NCI-H2227 treated with DMSO at 0.1 percent for 48 hours (cell line): ENCODE measurements around the gene ARHGAP28.
"Not testable (repeated sequence)": the region's sequence is repeated elsewhere in the genome, so short reads cannot be mapped to it uniquely, and the experiment has no call there.

Experiments
- DNase-seq: peaks from one replicate; lab custom pipeline; 2025; lab: John Stamatoyannopoulos, UW

Gene ARHGAP28

DNA sequence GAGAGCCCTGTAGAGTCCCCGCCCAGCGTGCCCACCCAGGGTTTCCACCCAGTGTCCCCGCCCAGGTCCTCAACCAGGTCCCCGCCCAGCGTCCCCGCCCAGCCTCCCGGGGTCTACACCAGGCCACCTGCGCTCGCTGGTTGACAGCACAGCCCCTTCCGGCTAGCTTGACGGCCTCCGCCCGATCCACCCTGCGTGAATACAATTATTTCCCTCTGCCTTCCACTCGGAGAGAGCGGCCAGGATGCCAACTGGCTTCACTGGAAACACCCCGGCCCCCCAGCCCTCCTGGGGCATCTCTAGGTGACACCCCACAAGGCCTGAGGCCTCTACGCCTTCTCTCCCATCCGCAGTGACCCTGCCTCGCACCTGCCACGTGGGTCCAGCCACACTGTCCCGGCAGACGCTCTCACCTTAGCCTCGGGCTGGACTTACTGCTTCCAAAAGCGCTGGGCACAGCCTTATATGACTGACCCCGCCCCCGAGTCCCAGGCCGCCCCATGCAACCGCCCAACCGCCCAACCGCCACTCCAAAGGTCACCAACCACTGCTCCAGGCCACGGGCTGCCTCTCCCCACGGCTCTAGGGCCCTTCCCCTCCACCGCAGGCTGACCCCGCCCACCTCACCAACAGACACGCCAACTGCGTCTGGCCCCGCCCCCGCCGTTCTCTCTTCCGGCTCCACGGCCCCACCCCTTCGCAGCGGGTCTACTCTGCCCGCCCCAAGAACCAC is 200.0 kb downstream of the ARHGAP28 start:
- DNase-seq = peak; percentile 52

DNA sequence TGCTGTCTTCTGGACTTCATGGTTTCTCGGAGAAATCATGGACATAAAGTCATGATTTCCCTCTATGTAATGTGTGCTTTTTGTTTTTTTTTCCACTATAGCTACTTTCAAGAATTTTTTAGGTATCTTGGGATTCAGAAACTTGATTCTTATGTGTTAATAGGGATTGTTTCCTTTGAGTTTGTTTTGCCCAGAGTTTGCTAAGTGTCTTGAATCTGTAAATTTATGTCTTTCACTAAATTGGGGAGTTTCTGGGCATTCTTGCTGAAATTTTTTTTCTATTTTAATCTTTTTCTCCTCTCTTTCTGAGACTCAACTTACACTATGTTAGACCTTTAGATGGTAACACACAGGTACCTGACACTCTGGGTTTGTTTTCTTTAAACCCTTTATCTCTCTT is 205.3 kb downstream of the ARHGAP28 start:
- DNase-seq = no peak

DNA sequence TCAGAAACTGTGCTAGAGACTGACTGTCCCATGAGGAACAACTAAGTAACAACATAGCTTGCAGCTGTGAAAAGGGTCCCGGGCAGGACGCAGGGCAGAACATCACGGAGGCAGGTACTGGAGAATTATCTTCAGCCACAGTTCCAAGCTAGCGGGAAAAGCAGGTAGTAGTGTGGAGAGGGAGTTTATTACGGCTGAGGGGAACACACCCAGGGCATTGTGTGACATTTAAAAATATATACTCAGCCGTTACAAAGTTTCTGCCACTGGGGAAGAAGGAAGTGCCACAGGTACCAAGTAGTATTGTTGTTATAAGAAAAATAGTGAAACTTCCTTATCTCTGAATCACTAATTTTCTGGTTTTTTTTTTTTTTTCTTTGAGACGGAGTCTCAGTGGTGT is 208.5 kb downstream of the ARHGAP28 start:
- no peak for DNase-seq

DNA sequence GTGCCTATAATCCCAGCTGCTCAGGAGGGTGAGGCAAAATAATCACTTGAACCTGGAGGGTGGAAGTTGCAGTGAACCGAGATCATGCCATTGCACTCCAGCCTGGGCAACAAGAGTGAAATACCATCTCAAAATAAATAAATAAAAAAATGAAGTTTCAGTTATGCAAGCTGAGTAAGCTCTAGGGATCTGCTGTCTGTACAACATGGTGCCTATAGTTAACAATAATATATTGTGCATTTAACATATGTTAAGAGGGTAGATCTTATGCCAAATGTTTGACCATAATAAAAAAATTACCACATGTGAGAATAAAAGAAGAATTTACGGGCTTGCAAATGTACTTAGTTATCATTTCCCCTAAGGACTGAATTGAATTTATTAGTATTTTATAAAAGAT is 208.9 kb downstream of the ARHGAP28 start:
- not testable (repeated sequence) for DNase-seq

DNA sequence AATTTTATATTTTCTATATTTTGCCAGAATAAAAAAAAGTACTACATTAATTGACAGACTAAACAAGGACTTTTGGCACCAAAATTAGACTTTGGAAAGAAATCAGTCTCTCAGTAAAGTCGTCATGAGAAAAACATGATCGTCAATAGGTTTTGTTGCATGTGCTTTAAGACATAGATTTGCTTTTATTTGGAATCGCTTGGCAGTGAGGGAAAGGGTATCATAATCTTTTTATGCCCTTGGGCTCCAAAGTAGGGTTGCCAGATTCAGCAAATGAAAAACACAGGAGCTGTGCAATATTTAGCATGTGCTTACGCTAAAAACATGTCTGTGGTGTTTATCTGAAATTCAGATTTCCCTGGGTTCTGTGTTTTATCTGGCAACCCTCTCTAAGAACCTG is 210.5 kb downstream of the ARHGAP28 start:
- no peak for DNase-seq

DNA sequence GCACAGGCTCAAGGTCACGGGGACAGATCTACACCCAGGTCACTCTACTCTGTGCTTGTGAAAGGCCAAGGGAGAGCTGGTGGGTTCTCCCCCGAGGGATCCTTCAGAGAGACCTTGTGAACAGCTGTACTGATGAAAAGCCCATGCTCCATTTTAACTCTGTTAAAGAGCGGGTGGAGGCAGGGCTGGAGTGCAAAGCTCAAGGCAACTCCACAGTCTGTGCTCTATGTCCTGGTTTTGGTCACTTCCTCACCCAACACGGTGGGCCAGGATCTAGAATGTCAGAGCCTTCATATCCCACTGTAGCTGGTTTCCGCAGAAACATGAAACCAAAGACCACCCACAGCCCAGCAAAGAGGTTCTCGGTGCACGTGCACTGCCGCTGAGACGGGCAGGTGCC is 210.9 kb downstream of the ARHGAP28 start:
- DNase-seq = no peak

DNA sequence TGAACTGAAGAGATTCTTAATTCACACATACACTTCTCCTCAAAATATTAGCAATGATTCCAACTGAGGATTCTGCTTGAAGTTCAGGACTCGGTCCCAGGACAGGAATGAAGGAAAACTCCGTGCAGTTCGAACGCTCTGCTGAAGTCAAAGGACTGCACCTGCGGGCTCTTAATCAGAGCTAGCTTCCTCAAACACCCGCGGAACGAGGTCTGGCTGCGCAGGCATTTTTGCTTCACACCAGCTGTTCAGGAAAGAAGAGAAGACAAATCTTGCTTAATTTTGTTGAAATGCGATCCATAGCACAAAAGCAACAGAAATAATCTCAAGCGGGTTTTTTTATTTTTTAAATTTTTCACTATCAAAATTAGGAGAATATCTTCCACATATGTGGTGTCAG is 212.5 kb downstream of the ARHGAP28 start:
- DNase-seq = no peak

DNA sequence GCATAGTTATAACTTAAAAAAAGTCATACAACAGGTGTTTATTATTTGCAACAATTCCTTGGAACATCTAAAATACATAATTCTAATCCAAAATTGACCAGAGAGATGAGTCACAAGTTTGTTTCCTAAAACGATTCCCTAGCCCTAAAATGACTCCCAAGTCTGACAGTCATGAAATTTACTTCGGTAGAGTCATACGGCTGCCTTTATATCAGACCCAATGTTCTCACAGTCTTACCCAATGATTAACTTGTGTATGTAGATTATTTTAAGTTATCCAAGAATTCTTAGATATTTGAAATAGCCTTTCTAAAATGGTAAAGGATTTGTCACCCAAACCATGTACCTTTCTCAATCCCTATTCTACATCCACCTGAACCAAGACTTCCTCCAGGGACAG is 213.2 kb downstream of the ARHGAP28 start:
- DNase-seq = no peak

DNA sequence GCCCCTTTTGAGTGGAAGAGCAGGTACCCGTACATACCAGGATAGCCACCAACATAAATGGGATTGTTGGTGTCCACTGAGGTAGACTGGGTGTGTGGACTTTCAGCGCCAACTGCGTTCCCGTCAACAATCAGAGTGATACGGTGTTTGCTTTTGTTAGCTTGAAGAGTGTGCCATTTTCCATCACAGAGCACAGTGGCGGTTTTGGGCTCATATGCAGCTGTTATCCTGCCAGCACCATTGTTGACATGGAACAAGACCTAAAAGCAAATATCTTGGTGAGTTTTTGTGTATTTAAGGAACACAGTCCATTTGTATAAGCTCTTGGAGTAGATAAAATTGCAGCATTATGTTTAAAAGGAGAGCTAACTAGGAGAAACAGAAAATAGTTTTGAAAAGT is 213.6 kb downstream of the ARHGAP28 start:
- no peak for DNase-seq

DNA sequence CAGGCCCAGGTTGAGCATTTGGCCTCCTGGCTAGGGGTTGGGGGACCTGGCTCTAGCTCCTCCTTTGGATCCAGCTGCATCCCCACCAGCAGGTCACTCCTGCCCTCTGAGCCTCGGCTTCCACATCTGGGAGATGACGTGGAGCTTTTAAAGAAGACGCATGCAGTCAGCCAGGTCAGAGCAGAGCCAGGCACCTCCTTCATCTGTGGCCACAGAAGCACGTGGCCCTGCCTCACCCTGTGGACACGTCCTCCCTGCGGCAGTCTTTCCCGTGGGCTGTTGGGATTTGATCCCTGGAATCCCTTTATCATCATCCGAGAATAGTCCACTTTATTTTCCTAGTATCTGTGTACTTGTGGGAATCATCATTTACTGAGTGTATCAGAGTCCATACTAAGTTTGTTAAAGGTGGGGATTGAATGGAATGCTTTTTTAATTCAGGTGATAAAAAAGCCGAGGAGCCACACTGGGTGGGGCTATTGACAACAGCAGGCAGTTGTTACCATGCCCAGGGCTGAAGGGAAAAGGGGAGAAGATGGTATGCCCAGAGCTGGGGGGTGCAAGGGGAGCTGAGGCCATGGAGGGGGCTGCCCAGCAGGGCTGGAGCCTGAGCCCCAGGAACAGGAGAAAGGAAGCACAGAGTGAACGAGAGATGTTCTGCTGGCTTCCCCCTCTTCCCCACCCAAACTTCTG is 218.0 kb downstream of the ARHGAP28 start:
- no peak for DNase-seq

DNA sequence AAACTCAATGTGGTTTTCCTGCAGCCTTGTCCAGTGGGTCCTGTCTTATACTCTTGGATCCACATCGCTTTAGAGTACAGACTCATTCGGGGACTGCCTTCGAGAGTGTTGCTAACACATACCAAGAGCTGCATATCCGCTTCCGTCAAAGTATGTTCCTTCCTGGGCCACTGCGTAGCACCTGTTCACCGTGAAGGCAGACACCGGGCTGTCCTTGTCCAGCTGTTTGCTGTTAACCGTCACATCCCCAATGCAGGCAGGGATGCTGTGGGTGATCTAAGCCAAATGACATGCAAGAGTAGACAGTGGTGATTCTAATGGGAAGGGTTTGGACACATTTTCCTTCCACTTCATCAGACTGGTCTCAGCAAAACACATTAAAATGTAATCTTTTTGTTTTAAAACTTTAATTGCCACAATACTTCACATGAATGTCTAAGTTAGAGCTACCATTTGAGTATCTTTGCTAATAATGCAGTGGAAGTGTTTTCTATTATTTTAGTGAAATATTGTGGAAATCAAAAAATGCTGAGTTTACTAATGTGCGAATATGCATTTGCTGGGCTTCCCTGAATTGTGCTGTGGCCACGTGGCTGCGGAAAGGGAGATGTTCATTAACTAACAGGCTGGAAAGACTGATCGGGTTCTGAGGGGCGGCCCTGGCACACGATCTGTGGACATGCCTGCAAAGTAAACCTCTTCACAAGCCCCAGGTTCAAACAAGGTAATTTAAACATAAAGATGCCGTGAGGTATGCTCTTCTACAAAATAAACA is 219.0 kb downstream of the ARHGAP28 start:
- DNase-seq = no peak

DNA sequence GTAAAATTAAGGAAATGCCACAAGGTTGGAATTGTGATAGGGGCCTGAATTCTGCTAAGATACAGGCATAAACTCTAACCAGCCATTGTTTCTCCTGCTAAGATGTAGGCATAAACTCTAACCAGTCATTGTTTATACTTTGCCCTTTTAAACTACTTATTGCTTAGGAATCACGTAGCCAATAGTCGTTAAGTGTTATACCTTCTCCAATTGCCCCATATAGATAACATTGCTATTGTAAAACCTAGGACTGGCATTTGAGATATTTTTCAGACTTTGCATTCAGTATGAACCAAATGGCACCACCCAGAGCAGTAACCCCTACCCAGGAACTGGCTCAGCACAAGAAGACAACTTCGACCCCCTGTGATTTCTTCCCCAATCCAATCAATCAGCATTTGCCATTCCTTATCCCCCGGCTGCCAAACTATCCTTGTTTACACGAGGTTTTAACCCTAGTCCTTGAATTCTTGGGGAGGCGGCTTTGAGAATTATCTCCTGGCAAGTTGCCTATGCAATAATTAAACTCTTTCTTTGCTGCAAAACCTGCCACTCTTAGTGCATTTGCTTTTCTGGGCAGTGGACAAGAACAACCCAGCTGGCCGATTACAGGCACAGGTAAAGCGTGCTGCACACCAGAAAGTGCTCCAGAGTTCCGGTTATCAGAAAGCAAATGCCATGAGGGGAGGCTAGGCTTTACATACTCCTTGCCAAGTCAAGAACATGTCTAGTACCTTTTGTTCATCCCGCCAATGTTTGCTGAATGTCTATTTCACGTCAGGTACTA is 220.5 kb downstream of the ARHGAP28 start:
- no peak for DNase-seq

DNA sequence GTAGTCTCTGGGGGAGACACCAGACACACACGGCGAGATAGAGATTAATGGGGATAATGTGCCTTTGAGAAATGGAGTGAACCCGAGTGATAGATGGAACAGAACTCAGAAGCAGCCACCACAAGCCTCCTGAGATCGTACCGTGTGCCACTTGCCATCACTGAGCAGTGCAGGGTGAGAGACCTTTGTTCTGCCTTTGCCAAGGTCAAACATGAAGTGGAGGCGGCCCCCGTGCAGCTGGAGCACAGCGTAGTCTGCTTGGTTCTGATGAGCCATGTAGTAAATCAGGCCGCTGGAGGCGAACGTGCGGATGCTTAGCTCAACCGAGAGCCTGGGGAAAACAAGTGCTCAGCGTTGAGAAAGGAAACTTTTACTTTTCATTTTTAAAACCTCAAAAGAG is 221.1 kb downstream of the ARHGAP28 start:
- DNase-seq = no peak

DNA sequence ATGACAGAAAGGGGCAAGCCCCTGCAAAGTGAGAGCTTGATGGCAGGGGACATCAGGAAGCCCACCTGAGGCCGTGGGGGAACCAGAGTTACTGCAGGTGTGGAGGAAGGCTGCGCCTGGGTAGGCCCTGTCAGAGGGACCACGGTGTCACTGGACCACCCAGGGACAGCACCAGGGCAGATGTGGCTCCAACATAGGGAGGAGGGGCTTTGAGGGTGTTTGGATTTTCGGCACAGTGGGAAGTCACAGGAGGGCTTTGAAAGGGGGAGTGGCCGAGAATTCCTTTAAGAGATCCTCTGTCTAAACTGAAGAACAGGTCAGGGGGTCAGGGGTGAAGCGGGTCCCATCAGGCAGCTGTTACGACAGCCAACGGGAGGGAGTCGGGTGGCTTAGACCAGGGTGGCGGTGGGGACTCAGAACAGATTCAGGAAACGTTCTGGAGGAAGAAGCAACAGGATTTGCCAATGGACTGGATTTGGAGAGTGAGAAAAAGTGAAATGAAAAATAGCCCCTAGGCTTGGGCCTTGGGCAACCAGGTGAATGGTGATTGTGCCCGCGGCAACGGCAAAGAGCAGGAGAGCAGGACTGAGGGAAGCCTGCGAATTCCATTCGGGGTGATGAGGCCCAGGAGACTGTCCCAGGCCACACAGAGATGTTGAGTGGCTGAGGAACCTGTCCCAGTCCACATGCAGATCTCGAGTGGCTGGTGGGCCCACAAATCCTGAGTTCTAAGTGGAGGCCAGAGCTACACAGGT is 222.0 kb downstream of the ARHGAP28 start:
- DNase-seq = no peak

DNA sequence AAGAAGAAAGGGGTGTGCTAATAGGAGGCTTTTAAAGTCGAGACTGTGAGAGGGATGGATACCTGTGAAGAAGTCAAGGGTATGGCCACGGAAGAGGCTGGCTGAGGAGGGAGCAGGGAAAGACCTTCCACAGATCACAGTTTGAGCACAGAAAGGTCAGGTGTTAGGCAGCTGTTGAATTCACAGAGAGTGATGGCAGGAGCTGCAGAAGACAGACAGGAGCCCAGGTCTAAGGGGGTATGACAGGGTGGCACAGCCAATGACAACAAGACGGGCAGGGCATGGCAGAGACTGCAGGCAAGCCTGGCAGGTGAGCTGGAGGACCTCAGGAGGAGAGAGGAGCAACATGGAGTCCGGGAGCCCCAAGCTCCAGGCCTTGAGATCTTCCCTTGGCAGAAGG is 225.0 kb downstream of the ARHGAP28 start:
- no peak for DNase-seq

DNA sequence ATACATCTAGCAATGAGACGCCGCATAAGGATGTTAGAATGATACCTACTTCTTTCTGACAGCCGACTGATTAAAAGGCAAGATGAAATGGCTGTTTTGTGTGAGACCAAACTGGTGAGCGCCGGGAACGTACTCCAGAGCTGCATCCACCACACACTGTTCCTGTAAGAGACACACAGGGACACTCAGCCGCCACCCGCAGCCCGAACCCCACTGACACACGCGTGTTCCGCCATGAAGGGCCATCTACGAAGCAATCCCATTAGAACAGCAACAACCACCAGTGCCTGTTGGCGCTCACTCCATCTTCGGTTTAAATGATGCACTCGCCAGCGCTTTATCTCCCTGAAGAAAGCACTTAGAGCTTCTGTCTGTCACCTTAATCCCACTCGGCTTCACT is 225.8 kb downstream of the ARHGAP28 start:
- DNase-seq = no peak

DNA sequence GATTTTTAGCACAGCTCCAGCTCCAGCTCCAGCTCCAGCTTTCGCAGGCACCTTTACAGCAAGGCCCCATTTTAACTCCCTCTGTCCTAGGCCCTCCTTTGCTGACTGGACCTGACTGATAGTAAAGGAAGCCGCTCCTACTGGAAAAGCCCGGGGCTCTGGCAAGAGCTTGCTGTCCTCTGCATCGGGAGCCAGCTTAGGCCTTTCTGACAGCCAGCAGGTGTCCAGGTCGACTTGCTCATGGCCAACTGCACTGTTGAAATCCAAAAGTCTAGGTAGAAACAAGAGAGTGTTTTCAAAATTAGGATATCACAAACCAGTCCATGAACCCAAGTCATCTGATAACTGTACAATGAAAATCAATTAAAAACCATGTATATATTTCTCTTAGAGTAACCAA is 227.0 kb downstream of the ARHGAP28 start:
- no peak for DNase-seq

DNA sequence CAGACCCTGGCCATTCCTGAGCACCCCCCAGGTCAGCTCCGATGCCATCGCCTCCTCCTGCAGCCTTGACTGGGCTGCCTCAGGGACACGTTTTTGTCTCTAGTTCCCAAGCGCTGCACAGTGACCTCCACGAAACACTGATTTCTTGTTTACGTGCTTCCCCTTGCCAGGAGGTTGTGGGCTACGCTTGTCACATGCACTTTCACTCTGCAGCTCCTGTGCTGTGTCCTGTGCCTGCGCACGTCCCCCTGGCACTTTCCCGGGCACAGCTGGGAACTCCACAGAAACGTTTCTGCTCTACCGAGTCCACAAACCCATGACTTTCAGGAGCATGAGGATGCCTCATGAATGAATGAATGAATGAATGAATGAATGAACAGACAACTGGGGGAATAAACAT is 227.5 kb downstream of the ARHGAP28 start:
- no peak for DNase-seq

DNA sequence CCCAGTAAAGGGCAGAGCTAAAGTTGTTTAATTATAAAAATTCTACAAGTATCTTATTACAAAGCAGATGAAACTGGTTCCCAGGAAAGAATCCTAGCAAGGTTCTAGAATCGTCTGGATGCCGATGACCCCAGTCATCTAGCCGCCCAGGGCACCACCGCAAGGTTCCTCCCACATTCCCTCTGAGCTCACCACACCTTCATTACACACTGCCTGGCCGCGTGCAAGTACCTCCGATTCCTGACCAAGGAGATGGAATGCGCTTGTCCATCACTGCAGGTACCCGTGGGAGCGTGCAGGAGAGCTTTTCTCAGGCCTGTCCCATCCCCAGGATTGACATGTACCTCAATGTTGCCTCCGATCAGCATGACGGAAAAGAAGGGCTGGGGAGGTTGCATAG is 229.6 kb downstream of the ARHGAP28 start:
- no peak for DNase-seq

DNA sequence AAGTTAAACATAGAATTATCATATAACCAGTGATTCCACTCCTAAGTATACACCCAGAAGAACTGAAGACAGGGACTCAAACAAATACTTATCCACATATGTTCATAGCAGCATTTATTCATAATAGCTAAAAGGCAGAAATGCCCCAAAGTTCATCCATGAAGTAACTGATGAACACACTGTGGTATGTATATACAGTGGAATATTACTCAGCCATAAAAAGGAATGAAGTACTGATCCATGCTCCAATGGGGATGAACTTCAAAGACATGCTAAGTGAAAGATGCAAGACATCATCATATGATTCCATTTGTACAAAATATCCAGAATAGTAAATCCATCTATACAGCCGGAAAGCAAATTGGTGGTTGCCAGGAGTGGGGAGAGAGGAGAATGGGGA is 230.6 kb downstream of the ARHGAP28 start:
- no peak for DNase-seq

DNA sequence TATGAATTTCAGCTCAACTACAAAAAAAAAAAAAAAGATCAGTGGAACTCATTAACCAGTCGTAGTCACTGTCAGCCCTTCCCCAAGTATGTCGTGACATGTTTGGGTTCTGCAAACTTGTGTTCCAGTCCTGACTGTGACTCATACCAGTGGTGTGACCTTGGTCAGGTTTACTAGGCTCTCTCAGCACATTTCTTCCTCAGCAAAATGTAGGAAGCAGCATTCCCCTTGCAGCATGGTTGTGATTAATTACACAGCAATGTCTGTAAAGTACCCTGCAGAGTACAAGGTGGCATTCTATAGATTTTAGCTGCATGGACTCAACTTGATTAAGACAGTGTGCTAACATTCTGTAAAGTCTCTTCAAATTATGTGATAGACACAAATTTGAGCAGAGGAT is 231.1 kb downstream of the ARHGAP28 start:
- DNase-seq = no peak

DNA sequence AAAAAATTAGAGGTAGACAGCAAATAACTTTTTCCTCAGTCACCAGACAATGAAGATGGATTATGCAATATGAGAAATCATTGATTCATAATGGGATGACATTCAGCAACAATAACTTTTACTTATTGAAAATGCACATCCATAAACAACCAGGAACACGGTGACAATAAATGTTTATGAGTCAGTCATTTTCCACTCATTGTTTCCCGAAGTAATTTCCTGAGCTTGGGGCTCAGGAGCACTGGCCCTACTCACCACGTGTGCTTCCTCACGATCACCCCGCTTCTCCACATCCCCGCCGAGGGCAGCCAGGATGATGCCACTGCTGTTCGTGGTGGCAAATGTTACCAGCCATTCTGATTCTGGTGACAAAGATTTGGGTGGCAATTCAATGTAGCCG is 231.8 kb downstream of the ARHGAP28 start:
- no peak for DNase-seq
